SU-DHL-6 (cell line): Measurements from ENCODE around the gene RAB36.

ENCODE experiments used
- EZH2phosphoT487 ChIP-seq: fragments of 200-600 bp; sonication (generic), shearing (Covaris generic); conservative IDR thresholded peaks from 2 replicates; pipeline ENCODE4 v1.6.1; 2018; ENCODE audit warnings: mild to moderate bottlenecking, antibody characterized with exemption, low read length, moderate library complexity, mixed read lengths
- TF ChIP-seq, protein P1 (sequence below): fragments of 200-600 bp; sonication (generic); IDR thresholded peaks from one replicate; pipeline ENCODE4 v1.5.1; 2017; ENCODE audit warnings: antibody characterized with exemption, mild to moderate bottlenecking, low read length, moderate library complexity; ENCODE audit not compliant: insufficient read depth, poor library complexity, severe bottlenecking

DNA sequence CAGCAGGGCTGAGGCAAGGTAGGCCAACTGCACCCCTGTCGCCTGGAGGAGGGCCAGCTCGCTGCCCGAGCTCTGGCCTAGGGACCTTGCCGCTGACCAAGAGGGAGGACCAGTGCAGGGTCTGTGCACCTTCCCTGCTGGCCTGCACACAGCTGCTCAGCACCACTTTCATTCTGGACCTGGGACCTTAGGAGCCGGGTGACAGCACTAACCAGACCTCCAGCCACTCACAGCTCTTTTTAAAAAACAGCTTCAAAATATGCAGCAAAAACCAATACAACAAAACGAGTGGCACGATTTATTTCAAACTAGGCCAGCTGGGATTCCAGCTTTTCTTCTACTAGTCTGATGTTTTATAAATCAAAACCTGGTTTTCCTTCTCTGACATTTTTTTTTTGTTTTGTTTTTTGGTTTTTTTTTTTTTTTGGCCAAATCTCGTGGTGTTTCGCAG lies 21.4 kb upstream of the RAB36 start:
- TF ChIP-seq EZH2phosphoT487, result no peak
- TF ChIP-seq, protein P1, sequence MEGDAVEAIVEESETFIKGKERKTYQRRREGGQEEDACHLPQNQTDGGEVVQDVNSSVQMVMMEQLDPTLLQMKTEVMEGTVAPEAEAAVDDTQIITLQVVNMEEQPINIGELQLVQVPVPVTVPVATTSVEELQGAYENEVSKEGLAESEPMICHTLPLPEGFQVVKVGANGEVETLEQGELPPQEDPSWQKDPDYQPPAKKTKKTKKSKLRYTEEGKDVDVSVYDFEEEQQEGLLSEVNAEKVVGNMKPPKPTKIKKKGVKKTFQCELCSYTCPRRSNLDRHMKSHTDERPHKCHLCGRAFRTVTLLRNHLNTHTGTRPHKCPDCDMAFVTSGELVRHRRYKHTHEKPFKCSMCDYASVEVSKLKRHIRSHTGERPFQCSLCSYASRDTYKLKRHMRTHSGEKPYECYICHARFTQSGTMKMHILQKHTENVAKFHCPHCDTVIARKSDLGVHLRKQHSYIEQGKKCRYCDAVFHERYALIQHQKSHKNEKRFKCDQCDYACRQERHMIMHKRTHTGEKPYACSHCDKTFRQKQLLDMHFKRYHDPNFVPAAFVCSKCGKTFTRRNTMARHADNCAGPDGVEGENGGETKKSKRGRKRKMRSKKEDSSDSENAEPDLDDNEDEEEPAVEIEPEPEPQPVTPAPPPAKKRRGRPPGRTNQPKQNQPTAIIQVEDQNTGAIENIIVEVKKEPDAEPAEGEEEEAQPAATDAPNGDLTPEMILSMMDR, result no peak
